ENCODE data around the gene RCOR1. TPM values are rescaled to one million over a fixed set of nuclear protein-coding genes. Genes with fewer than 3 reads are reported as not detected.

Gene RCOR1
- total RNA-seq, 3 donors from 2014 or later (not counting 1 experiment from before 2014, with no cell fraction given), result 20.3 to 36.5 (median 21.8) TPM

GRCh38 chr14:102624666-102625065 is 32.2 kb downstream of the RCOR1 start:
- no peaks in the 10 kb centered on the region for H3K9me3 Mint-ChIP-seq
- Histone ChIP-seq H3K27me3 (ENCODE audit: control insufficient read depth, insufficient read depth, low read length) (no peaks in the 10 kb centered on the region), H3K36me3 (ENCODE audit: control insufficient read depth, insufficient read depth, low read length) (no peaks in the 10 kb centered on the region), H3K9me3 (ENCODE audit: control insufficient read depth, insufficient read depth, low read length) (no peaks in the 10 kb centered on the region), H3K27ac (ENCODE audit: low read length) (no peak overlapping the region), H3K4me1 (ENCODE audit: control insufficient read depth, insufficient read depth, low read length) (no peaks in the 10 kb centered on the region), H3K4me3 (ENCODE audit: low read length) (no peak overlapping the region)
- H3K4me3 Mint-ChIP-seq, result no peak overlapping the region
- H3K27me3 Mint-ChIP-seq (ENCODE audit: low read depth in 2 of 2), result no peaks in the 10 kb centered on the region
- no peaks in the 10 kb centered on the region for H3K36me3 Mint-ChIP-seq
- ATAC-seq, result no peak
- 100% methylated on average over 2 of the region's 3 CpGs for WGBS (ENCODE audit: insufficient coverage)
- no peak for TF ChIP-seq CTCF (IDR thresholded peaks at IDR 0.05)
- H3K27ac Mint-ChIP-seq, result no peak overlapping the region
- no peak for DNase-seq
- peaks cover 25 to 27% of the 10 kb centered on the region in 2 donors for H3K4me1 Mint-ChIP-seq
- intact Hi-C loops (cut with micrococcal nuclease), result no loop called here

DNA sequence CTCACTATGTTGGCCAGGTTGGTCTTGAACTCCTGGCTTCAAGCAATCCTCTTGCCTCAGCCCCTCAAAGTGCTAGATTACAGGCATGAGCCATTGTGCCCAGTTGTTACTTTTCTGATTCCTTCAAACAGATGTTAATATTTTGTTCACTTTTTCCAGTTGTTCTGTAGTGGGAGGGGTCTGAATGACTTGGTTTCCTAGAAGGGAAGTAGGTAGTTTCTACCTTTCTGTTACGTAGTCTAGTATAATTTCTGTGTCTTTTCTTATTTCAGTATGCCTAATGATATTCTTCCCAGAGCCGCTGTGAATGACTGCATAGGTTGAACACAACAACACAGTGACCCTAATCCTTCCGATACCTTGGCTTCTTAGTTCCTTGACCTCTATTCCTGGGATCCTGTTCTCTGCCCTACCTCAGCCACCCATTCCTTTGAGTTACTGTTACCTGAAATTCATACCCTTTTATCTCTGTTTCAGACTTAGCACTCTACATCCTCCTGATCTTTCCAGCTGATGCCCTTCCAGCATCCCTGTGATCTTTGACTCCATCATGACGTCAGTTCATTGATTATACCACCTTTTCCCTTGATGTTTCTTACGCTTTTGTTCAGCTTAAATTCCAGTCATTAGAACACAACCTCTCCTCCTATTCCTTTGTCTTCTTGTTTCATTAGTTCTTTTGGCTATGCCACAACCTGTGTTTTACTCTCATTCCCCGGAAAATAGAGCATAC is 33.3 kb downstream of the RCOR1 start:
- H3K27ac ChIP-seq (ENCODE audit: low read length), result no peak overlapping the region
- no peak overlapping the region for H3K4me3 ChIP-seq (ENCODE audit: low read length)
- DNase-seq (no peak), ATAC-seq (no peak)
- Mint-ChIP-seq H3K27ac (no peak overlapping the region), H3K27me3 (ENCODE audit: low read depth in 2 of 2) (no peaks in the 10 kb centered on the region), H3K36me3 (no peaks in the 10 kb centered on the region), H3K9me3 (no peaks in the 10 kb centered on the region), H3K4me3 (no peak overlapping the region), H3K4me1 (peaks cover 32 to 38% of the 10 kb centered on the region in 2 donors)
- no peaks in the 10 kb centered on the region for H3K4me1 ChIP-seq (ENCODE audit: control insufficient read depth, insufficient read depth, low read length)
- intact Hi-C loops (cut with micrococcal nuclease), result no loop called here
- no peaks in the 10 kb centered on the region for H3K9me3 ChIP-seq (ENCODE audit: control insufficient read depth, insufficient read depth, low read length)
- no peaks in the 10 kb centered on the region for H3K27me3 ChIP-seq (ENCODE audit: control insufficient read depth, insufficient read depth, low read length)
- WGBS (ENCODE audit: insufficient coverage), result 92% methylated on average over 6 of the region's 6 CpGs
- peaks cover 2% of the 10 kb centered on the region for H3K36me3 ChIP-seq (ENCODE audit: control insufficient read depth, insufficient read depth, low read length)
- TF ChIP-seq CTCF (IDR thresholded peaks at IDR 0.05), result no peak

- H3K27me3 ChIP-seq (ENCODE audit: control insufficient read depth, insufficient read depth, low read length), result no peaks in the 10 kb centered on the region
- H3K36me3 ChIP-seq (ENCODE audit: control insufficient read depth, insufficient read depth, low read length), result peaks cover 2% of the 10 kb centered on the region
- H3K27ac ChIP-seq (ENCODE audit: low read length), result no peak overlapping the region
- peaks cover 32 to 38% of the 10 kb centered on the region in 2 donors for H3K4me1 Mint-ChIP-seq
- no peak overlapping the region for H3K4me3 Mint-ChIP-seq
- intact Hi-C loops (cut with micrococcal nuclease), result no loop called here
- no peaks in the 10 kb centered on the region for H3K4me1 ChIP-seq (ENCODE audit: control insufficient read depth, insufficient read depth, low read length)
- TF ChIP-seq CTCF (IDR thresholded peaks at IDR 0.05), result no peak
- H3K9me3 ChIP-seq (ENCODE audit: control insufficient read depth, insufficient read depth, low read length), result no peaks in the 10 kb centered on the region
- DNase-seq (no peak), ATAC-seq (no peak)
- H3K27ac Mint-ChIP-seq, result no peak overlapping the region
- H3K27me3 Mint-ChIP-seq (ENCODE audit: low read depth in 2 of 2), result no peaks in the 10 kb centered on the region
- WGBS (ENCODE audit: insufficient coverage), result 80% methylated on average over 1 of the region's 1 CpG
- no peaks in the 10 kb centered on the region for H3K9me3 Mint-ChIP-seq
- H3K36me3 Mint-ChIP-seq, result no peaks in the 10 kb centered on the region
- H3K4me3 ChIP-seq (ENCODE audit: low read length), result no peak overlapping the region
Observed at GRCh38 chr14:102626530-102626929, 34.1 kb downstream of the RCOR1 start.

DNA sequence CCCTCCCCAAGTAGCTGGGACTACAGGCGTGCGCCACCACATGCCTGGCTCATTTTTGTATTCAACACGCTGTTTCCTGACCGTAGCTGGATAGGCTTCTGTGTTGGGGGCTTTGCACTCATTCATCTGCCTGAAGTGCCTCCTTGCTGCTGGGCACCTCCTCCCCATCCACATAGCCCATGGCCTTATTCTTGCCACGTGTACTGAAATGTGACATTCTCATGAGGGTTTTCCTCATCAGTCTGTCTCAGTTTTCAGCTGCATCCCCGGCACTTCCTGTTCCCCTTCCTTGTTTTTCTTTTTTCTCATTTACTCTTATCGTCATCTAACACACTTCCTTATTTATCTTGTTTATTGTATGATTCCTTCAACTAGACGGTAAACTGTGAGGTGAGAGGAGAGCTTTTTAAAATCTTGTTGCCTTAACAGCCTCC is 36.6 kb downstream of the RCOR1 start:
- no peaks in the 10 kb centered on the region for H3K36me3 Mint-ChIP-seq
- WGBS (ENCODE audit: insufficient coverage), result 83% methylated on average over 6 of the region's 8 CpGs
- H3K27ac Mint-ChIP-seq, result peak overlapping the region in 1 of 2 donors; percentile 5

More for the DNA sequence above, 36.6 kb downstream of the RCOR1 start:
- Histone ChIP-seq H3K36me3 (ENCODE audit: control insufficient read depth, insufficient read depth, low read length) (peaks cover 2% of the 10 kb centered on the region), H3K4me1 (ENCODE audit: control insufficient read depth, insufficient read depth, low read length) (no peaks in the 10 kb centered on the region), H3K9me3 (ENCODE audit: control insufficient read depth, insufficient read depth, low read length) (no peaks in the 10 kb centered on the region), H3K27ac (ENCODE audit: low read length) (no peak overlapping the region), H3K27me3 (ENCODE audit: control insufficient read depth, insufficient read depth, low read length) (no peaks in the 10 kb centered on the region), H3K4me3 (ENCODE audit: low read length) (no peak overlapping the region)
- no peak for TF ChIP-seq CTCF (IDR thresholded peaks at IDR 0.05)
- ATAC-seq (no peak), DNase-seq (no peak)
- H3K27me3 Mint-ChIP-seq (ENCODE audit: low read depth in 2 of 2), result no peaks in the 10 kb centered on the region
- no peak overlapping the region for H3K4me3 Mint-ChIP-seq
- peaks cover 31 to 32% of the 10 kb centered on the region in 2 donors for H3K4me1 Mint-ChIP-seq
- intact Hi-C loops (cut with micrococcal nuclease), result no loop called here
- H3K9me3 Mint-ChIP-seq, result no peaks in the 10 kb centered on the region

Measured in natural killer cell (primary cell).